GM12891 (cell line): ENCODE measurements around the gene RIF1.

Source experiments
- DNase-seq: peaks from one replicate; pipeline ENCODE4 v3.0.0; 2011; ENCODE audit warnings: low spot score; ENCODE audit not compliant: insufficient read length
- FAIRE-seq: peaks from 2 replicates; lab custom pipeline; 2011; peaks lifted over from hg19 to GRCh38; lab: Jason Lieb, UNC
- PAX5 ChIP-seq: IDR thresholded peaks from 2 replicates; pipeline ENCODE4 v1.6.1; 2011; ENCODE audit warnings: low read length, moderate library complexity, mild to moderate bottlenecking; ENCODE audit not compliant: insufficient read depth, severe bottlenecking
- POLR2A ChIP-seq: IDR thresholded peaks from 2 replicates; pipeline ENCODE4 v1.6.1; 2011; ENCODE audit warnings: low read depth, low read length, control low read depth
- POLR2AphosphoS5 ChIP-seq: IDR thresholded peaks from 2 replicates; pipeline ENCODE4 v1.6.1; 2011; ENCODE audit warnings: low read depth, low read length, control low read depth
- POU2F2 ChIP-seq: IDR thresholded peaks from 2 replicates; pipeline ENCODE4 v1.6.1; 2011; ENCODE audit warnings: low read depth, mild to moderate bottlenecking, control low read depth, low read length, moderate library complexity
- SPI1 ChIP-seq: IDR thresholded peaks from 2 replicates; pipeline ENCODE4 v1.6.1; 2011; ENCODE audit warnings: low read depth, low read length, control low read depth
- TAF1 ChIP-seq: IDR thresholded peaks from 2 replicates; pipeline ENCODE4 v1.6.1; 2011; ENCODE audit warnings: low read depth, low read length, control low read depth

RIF1 gene

DNA sequence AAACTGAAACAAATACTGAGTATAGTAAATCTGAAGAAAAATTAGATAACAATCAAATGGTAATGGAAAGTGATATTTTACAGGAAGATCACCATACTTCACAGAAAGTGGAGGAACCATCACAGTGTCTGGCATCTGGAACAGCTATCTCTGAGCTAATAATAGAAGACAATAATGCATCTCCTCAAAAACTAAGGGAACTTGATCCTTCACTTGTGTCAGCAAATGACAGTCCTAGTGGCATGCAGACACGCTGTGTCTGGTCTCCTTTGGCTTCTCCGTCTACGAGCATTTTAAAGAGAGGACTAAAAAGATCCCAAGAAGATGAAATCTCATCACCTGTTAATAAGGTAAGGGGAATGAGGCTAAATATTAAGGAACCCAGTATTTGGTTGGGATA, 56.1 kb downstream of the RIF1 start:
- DNase-seq (no peak), FAIRE-seq (no peak)
- TF ChIP-seq POLR2A (no peak), POLR2AphosphoS5 (no peak), SPI1 (no peak), POU2F2 (no peak), TAF1 (no peak), PAX5 (no peak)

DNA sequence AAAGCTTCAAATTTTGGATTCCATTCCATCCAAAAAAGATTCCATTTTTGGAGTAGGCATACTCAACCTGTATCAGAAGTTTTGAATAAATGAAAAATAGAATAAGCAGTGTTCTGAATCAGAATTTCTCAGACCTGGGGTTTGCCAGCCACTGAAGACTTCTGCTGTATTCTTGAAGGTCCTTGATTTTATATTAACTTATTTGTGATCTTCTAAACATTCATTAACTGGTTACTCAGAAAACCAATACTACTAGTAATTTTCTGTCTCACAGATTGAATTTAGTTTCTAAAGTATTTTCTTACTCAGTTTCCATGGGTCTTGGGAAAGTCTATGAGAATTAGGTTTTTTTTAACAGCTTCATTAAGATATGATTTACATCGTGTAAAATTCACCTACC, 60.9 kb downstream of the RIF1 start:
- DNase-seq (no peak), FAIRE-seq (no peak)
- TF ChIP-seq POU2F2, result no peak
- no peak for TF ChIP-seq PAX5

DNA sequence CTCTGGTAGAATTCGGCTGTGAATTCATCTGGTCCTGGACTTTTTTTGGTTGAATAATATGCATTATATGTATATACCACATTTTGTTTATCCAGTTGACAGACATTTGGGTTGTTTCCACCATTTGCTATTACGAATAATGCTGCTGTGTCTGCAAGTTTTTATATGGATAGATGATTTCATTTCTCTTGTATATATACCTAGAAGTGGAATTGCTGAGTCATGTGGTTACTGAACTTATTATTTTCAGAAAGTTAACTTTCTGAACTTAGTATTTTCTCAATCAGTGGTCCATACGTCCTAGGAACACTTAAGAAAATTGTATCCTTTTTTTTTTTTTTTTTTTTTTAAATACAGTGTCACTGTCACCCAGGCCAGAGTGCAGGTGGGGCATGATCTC, 63.3 kb downstream of the RIF1 start:
- FAIRE-seq, result no peak
- DNase-seq, result no peak
- no peak for TF ChIP-seq TAF1
- no peak for TF ChIP-seq POU2F2
- no peak for TF ChIP-seq SPI1
- no peak for TF ChIP-seq POLR2AphosphoS5
- no peak for TF ChIP-seq POLR2A
- no peak for TF ChIP-seq PAX5

DNA sequence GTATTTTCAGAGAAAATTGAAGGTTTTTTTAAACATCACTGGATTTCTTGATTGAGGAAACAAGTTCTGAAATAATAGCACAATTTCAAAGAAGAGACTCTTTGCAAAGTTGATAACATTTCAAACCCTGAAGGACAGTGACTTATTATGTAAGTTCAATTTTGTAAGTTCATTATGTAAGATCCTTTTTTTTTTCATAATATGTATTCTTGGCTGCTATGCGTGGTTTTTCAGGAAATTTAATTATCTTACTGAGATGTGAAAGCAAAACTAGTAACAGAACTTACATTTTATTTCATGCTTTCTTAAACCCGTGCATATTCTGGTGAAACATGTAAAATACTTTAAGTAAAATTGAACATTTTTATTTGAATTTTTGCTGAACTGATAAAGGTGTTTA, 65.4 kb downstream of the RIF1 start:
- DNase-seq, result no peak
- FAIRE-seq, result no peak
- TF ChIP-seq SPI1 (no peak), TAF1 (no peak), PAX5 (no peak), POLR2A (no peak), POLR2AphosphoS5 (no peak), POU2F2 (no peak)

DNA sequence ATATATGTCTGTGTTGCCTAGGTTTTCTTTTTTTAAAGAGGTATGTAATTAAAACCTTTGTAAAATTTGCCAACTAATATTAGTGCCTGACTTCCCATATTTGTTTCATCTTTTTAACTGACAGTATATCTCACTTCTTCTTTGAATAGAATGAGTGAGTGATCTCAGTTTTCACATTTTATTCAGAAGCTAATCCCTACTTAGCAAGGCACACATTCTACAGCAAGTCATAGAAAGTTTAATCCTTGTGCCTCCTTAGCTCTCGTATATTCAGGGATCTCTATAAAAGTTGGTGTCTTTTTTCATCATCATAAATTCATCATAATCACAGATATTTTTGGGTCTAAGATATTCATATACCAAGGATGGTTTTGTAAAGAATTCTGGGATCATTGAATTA, 66.6 kb downstream of the RIF1 start:
- TF ChIP-seq TAF1 (no peak), POLR2A (no peak), SPI1 (no peak), POU2F2 (no peak), PAX5 (no peak), POLR2AphosphoS5 (no peak)
- no peak for FAIRE-seq
- DNase-seq, result no peak

DNA sequence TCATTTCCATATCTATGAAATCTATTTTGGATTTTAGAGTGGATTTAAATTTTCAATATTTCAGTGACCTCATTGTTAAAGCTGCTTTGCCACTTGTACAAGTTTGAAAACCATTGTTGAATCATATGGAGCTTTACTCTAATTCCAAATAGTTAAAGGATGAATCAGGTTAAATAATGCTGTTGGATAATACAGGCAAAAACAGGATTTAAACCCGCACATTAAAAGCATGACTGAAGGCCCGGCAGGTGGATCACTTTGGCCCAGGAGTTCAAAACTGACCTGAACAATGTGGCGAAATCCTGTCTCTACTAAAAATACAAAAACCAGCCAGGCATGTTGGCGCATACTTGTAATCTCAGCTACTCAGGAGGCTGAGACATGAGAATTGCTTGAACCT, 68.3 kb downstream of the RIF1 start:
- FAIRE-seq (no peak), DNase-seq (no peak)
- TF ChIP-seq POU2F2 (no peak), SPI1 (no peak), POLR2AphosphoS5 (no peak), TAF1 (no peak), PAX5 (no peak), POLR2A (no peak)

DNA sequence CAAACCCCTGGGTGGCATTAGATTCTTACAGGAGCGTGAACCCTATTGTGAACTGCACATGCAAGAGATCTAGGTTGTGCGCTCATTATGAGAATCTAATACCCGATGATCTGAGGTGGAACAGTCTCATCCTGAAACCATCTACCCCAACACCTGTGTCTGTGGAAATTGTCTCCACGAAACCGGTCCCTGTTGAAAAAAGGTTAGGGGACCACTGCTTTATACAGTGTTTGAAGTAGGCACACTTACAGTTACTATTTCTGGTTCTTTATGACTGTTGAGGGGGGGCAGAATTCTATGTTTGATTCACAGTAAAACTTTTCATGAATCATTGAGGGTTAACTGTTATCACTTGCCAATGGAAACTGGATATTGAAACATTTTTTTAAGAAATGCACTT, 72.0 kb downstream of the RIF1 start:
- DNase-seq, result no peak
- no peak for TF ChIP-seq POU2F2
- no peak for TF ChIP-seq TAF1
- TF ChIP-seq PAX5, result no peak
- TF ChIP-seq POLR2A, result no peak
- TF ChIP-seq SPI1, result no peak
- no peak for TF ChIP-seq POLR2AphosphoS5
- no peak for FAIRE-seq

DNA sequence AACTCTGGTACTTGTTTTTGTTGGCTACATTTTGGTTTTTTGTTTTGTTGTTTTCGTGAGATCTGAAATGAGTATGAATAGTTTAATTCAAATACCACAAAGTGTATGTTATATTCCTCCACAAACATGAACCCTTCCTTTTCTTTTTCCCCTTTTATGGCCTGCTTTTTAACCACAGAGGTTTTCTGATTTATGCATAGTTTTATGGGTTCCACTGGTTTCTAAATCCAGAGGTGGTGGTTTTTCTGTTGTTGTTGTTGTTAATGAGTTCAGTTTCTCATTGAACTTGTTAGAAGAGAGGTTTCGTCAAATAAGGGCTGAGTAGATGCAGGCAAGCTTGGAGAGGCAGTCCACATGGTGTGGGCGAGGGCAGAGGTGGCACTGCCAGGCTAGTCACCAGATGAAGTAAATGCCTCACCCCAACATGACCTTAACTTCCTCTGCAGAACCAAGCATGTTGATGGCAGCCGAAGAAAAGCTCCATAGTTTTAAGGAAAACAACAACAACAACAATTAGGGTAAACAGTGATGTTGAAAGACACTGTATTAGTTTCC, 72.5 kb downstream of the RIF1 start:
- DNase-seq (no peak), FAIRE-seq (peak; percentile 33)
- TF ChIP-seq TAF1 (no peak), POLR2AphosphoS5 (no peak), POLR2A (no peak), POU2F2 (no peak), PAX5 (no peak), SPI1 (no peak)

DNA sequence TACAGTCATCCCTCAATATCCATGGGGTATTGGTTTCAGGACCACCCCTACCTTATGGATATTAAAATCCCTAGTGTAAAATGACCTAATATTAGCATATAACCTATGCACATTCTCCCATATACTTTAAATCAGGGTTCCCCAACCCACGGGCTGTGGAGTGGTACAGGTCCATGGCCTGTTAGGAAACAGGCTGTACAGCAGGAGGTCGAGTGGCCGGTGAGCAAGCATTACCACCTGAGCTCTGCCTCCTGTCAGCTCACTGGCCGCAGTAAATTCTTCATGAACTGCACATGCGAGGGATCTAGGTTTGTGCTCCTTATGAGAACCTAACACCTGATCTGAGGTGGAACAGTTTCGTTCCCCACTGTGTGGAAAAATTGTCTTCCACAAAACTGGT, 73.8 kb downstream of the RIF1 start:
- DNase-seq, result no peak
- TF ChIP-seq POLR2AphosphoS5 (peak; percentile 24; the same call in 1 of the 2 replicates), PAX5 (no peak)
- no peak for FAIRE-seq

DNA sequence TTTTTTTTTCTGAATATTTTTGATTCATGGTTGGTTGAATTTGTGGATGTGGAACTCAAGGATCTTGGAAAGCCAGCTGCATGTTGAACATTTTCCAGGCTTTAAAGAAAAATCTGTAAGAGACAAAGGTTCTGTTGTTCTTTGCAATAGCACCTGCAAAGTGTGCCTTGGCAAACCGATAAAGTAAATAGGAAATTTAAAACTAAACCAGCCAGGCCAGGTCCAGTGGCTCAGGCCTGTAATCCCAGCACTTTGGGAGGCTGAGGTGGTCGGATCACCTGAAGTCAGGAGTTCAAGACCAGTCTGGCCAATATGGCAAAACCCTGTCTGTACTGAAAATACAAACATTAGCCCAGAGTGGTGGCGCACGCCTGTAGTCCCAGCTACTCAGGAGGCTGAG, 74.4 kb downstream of the RIF1 start:
- no peak for TF ChIP-seq TAF1
- no peak for TF ChIP-seq POLR2AphosphoS5
- no peak for TF ChIP-seq SPI1
- TF ChIP-seq POU2F2, result no peak
- TF ChIP-seq POLR2A, result no peak
- no peak for TF ChIP-seq PAX5
- DNase-seq (no peak), FAIRE-seq (no peak)

DNA sequence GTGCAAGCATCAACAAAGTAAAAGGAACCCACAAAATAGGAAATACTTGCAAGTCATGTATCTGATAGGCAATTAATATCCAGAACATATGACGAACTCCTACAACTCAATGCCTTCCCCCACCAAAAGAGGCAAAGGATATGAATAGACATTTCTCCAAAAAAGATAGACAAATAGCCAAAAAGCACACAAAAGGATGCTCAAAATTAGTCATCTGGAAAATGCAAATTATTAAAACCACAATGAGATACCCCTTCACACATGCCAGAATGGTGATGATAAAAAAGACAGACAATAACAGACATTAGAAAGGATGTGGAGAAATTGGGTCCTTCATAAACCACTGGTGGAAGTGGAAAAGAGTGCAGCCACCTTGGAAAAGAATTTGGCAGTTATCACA, 76.4 kb downstream of the RIF1 start:
- DNase-seq (no peak), FAIRE-seq (no peak)
- TF ChIP-seq PAX5, result no peak
- TF ChIP-seq POLR2AphosphoS5, result no peak
- TF ChIP-seq POU2F2, result no peak
- TF ChIP-seq TAF1, result no peak
- TF ChIP-seq POLR2A, result no peak
- no peak for TF ChIP-seq SPI1
